Coronary artery (tissue), 2 donors: ENCODE data around the gene PPARG.

Experiments used
- DNase-seq: peaks from one replicate; pipeline ENCODE4 v3.0.0-alpha.2; 2017; ENCODE audit warnings: low spot score
- H3K27ac ChIP-seq, 2 donors: fragments of 200-600 bp; sonication (generic); one replicate each; pipeline ENCODE4 v1.5.1; 2016 to 2019
- H3K4me3 ChIP-seq: fragments of 200-600 bp; sonication (generic); 2 replicates; pipeline ENCODE4 v1.5.1; 2016; ENCODE audit warnings: mild to moderate bottlenecking, moderate library complexity
- TF ChIP-seq, protein P1 (sequence below): fragments of 200-600 bp; sonication (generic); IDR thresholded peaks from one replicate; pipeline ENCODE4 v1.5.1; 2019; ENCODE audit warnings: antibody characterized with exemption

PPARG gene

GRCh38 chr3:12334786-12335185 is 45.9 kb downstream of the PPARG start:
- no peak for DNase-seq
- TF ChIP-seq, protein P1, sequence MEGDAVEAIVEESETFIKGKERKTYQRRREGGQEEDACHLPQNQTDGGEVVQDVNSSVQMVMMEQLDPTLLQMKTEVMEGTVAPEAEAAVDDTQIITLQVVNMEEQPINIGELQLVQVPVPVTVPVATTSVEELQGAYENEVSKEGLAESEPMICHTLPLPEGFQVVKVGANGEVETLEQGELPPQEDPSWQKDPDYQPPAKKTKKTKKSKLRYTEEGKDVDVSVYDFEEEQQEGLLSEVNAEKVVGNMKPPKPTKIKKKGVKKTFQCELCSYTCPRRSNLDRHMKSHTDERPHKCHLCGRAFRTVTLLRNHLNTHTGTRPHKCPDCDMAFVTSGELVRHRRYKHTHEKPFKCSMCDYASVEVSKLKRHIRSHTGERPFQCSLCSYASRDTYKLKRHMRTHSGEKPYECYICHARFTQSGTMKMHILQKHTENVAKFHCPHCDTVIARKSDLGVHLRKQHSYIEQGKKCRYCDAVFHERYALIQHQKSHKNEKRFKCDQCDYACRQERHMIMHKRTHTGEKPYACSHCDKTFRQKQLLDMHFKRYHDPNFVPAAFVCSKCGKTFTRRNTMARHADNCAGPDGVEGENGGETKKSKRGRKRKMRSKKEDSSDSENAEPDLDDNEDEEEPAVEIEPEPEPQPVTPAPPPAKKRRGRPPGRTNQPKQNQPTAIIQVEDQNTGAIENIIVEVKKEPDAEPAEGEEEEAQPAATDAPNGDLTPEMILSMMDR, result no peak
- Histone ChIP-seq H3K27ac (no peak overlapping the region), H3K4me3 (no peak overlapping the region)

DNA sequence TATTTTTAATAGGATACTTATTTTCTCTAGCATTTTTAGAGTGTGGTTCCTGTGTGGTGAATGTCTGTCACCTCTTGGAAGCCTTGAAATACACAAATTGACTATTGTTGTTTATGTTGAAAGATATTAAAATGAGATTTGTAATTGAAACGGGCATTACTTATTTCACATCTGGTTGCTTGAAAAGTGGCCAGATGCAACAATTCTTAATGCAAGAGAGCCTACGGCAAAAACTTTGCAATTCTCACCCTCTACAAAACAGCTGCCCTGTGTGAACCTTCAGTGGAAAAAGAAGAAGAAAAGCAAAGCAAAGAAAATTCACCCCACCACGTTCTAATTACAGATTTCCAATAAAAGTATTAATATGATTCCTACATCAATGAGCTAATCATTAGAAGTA is 46.6 kb downstream of the PPARG start:
- no peak for DNase-seq
- H3K4me3 ChIP-seq, result no peak overlapping the region
- TF ChIP-seq, protein P1, result no peak
- no peak overlapping the region for H3K27ac ChIP-seq

DNA sequence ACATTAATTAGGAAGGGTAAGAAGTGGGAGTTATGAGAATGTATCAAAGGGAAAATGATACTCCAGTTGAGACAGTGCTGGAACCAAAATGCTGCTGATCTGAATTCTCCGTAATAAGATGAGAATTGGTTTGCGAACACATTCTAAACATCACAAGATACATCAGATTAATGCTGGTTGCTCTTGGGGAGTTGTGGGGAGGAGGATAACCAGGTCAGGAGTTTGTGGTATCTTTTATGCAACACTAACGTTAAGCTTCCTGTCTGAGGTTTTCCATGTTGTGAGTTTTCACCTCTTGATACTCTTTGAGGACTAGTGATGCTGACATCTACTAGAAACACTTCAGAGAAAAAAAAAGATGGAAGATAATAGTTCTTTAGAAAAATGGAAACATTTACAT is 47.2 kb downstream of the PPARG start:
- Histone ChIP-seq H3K4me3 (no peak overlapping the region), H3K27ac (no peak overlapping the region)
- TF ChIP-seq, protein P1, result no peak
- DNase-seq, result no peak

DNA sequence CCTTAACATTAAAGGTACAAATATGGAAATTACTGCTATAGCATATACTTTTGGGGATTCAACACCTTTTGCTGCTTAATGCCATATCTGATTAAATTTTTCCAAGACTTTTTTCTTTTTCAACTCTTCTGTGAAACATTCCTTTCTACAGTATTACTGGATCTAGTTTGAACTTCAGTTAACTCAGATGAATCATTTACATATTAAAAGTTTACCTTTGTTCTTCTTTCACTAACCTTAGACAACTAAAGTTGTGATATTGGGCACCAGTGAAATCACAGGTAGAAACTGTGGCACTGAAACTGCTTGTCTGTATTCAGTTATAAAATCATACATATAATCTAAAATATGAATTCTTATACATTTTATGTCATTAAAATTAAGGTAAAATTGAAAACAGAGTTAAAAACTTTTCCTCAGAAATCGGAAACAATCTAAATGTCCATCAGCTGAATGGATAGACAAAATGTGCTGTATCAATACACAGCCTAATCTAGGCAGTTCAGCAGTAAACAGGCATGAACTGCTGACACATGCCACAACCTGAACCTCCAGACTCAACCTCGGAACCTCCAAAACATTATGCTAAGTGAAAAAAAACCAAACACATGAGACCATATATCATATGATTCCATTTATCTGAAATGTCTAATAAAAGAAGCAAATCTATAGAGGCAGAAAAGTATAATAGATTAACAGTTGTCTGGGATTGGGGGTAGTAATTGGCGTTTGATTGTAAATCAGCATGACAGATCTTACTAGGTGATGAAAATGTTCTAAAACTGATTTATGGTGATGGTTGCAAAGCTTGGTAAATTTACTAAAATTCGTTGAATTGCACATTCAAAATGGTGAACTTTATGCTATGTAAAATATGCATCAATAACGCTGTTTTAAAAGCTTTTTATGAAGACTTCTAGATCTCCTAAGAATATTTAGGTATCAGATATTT is 50.0 kb downstream of the PPARG start:
- TF ChIP-seq, protein P1, result no peak
- H3K27ac ChIP-seq, result no peak overlapping the region
- H3K4me3 ChIP-seq, result no peak overlapping the region
- DNase-seq, result no peak

GRCh38 chr3:12339701-12340480 is 51.0 kb downstream of the PPARG start:
- TF ChIP-seq, protein P1, result no peak
- Histone ChIP-seq H3K4me3 (no peak overlapping the region), H3K27ac (no peak overlapping the region)
- DNase-seq, result no peak

DNA sequence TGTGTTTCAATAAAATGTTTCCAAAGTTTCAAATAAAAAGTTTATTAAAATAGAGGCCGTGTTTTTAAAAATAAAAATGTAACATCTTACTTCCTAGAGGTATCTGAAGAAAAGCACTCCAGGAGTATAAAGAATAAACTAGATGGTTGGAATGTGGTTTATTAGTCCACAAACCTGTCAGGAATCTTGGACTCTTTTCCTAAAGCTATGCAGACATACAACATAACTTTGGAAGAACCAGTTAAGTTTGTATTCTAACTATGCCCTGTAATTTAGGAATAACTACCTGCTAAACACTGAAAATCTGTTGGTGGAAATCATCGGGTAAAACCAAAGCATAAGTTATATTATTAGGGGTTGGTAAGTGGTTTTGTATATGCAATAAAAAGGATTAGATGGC is 51.6 kb downstream of the PPARG start:
- no peak for DNase-seq
- no peak overlapping the region for H3K27ac ChIP-seq
- TF ChIP-seq, protein P1, result no peak
- no peak overlapping the region for H3K4me3 ChIP-seq
